Measurements from ENCODE around the gene DNAJB2. TPM values are rescaled to one million over a fixed set of nuclear protein-coding genes. Genes with fewer than 3 reads are reported as not detected.

Gene DNAJB2
- total RNA-seq, 1 experiment from 2014 or later, result 15.2 TPM

Small RNA genes within 50 kb of the gene (small RNA-seq; reads per million reads assigned to genes)
- 0.02 to 0.82 reads per million in 2 experiments for gene MIR153-1

Other genes starting within 250 kb of the DNAJB2 start
- gene CFAP65, start 237.8 kb upstream of the DNAJB2 start, total RNA-seq (2014; rRNA removed; shearing (Covaris generic)), result not detected in 2 replicates
- gene IHH, start 218.4 kb upstream of the DNAJB2 start, total RNA-seq (2014; rRNA removed; shearing (Covaris generic)), result not detected in 2 replicates
- gene NHEJ1, start 118.6 kb upstream of the DNAJB2 start, total RNA-seq (2014; rRNA removed; shearing (Covaris generic)), result 26.1 and 32.7 TPM in 2 replicates
- gene SLC23A3, start 109.3 kb upstream of the DNAJB2 start, total RNA-seq (2014; rRNA removed; shearing (Covaris generic)), result 1.4 and 1.7 TPM in 2 replicates
- gene CNPPD1, start 102.4 kb upstream of the DNAJB2 start, total RNA-seq (2014; rRNA removed; shearing (Covaris generic)), result 21.7 and 23.8 TPM in 2 replicates
- 55.2 and 58.6 TPM in 2 replicates for gene RETREG2, start 101.1 kb upstream of the DNAJB2 start, total RNA-seq (2014; rRNA removed; shearing (Covaris generic))
- 21.5 and 22.1 TPM in 2 replicates for gene ZFAND2B, start 72.6 kb upstream of the DNAJB2 start, total RNA-seq (2014; rRNA removed; shearing (Covaris generic))
- 62.5 and 67.7 TPM in 2 replicates for gene ABCB6, start 60.4 kb upstream of the DNAJB2 start, total RNA-seq (2014; rRNA removed; shearing (Covaris generic))
- 44.2 and 44.9 TPM in 2 replicates for gene ATG9A, start 49.7 kb upstream of the DNAJB2 start, total RNA-seq (2014; rRNA removed; shearing (Covaris generic))
- 38.8 and 48.0 TPM in 2 replicates for gene ANKZF1, start 49.6 kb upstream of the DNAJB2 start, total RNA-seq (2014; rRNA removed; shearing (Covaris generic))
- 14.0 and 15.8 TPM in 2 replicates for gene GLB1L, start 33.9 kb upstream of the DNAJB2 start, total RNA-seq (2014; rRNA removed; shearing (Covaris generic))
- 20.9 and 25.3 TPM in 2 replicates for gene STK16, start 33.9 kb upstream of the DNAJB2 start, total RNA-seq (2014; rRNA removed; shearing (Covaris generic))
- not detected in 2 replicates for gene TUBA4B, start 26.1 kb upstream of the DNAJB2 start, total RNA-seq (2014; rRNA removed; shearing (Covaris generic))
- gene TUBA4A, start 25.4 kb upstream of the DNAJB2 start, total RNA-seq (2014; rRNA removed; shearing (Covaris generic)), result 32.9 and 39.4 TPM in 2 replicates
- 11.3 and 22.7 TPM in 2 replicates for gene PTPRN, start 30.0 kb downstream of the DNAJB2 start, total RNA-seq (2014; rRNA removed; shearing (Covaris generic))
- gene RESP18, start 53.4 kb downstream of the DNAJB2 start, total RNA-seq (2014; rRNA removed; shearing (Covaris generic)), result not detected in 2 replicates
- 50.8 and 55.2 TPM in 2 replicates for gene DNPEP, start 108.5 kb downstream of the DNAJB2 start, total RNA-seq (2014; rRNA removed; shearing (Covaris generic))
- gene DES, start 139.0 kb downstream of the DNAJB2 start, total RNA-seq (2014; rRNA removed; shearing (Covaris generic)), result 0.38 and 0.50 TPM in 2 replicates
- 0.29 and 0.99 TPM in 2 replicates for gene SPEG, start 155.5 kb downstream of the DNAJB2 start, total RNA-seq (2014; rRNA removed; shearing (Covaris generic))
- gene GMPPA, start 219.5 kb downstream of the DNAJB2 start, total RNA-seq (2014; rRNA removed; shearing (Covaris generic)), result 36.8 and 40.2 TPM in 2 replicates
- 0.17 and 0.43 TPM in 2 replicates for gene ASIC4, start 235.1 kb downstream of the DNAJB2 start, total RNA-seq (2014; rRNA removed; shearing (Covaris generic))